ENCODE results near the gene RANBP17.

Gene RANBP17

GRCh38 chr5:170861917-170862766, at the start of gene RANBP17:
TSS of gene RANBP17 (plus strand) at chr5:170862018.
- Histone ChIP-seq H3K4me3 (peak within 1 kb of the TSS; percentile 62 to 94), H3K9me3 (peaks cover 0 to 21% (median 21%) of the 10 kb centered on the region in 3 donors), H3K27me3 (no peaks in the 10 kb centered on the region), H3K4me1 (peaks cover 0 to 5% (median 2%) of the 10 kb centered on the region in 4 donors), H3K36me3 (no peaks in the 10 kb centered on the region), H3K27ac (peak within 1 kb of the TSS; percentile 42 to 47)
- TF ChIP-seq CTCF (IDR thresholded peaks at IDR 0.05), result no peak
- DNase-seq, result no peak
- intact Hi-C loops (cut with DNase I; ENCODE audit: low total_unique reads), result no loop called here

- H3K4me1 ChIP-seq, result no peaks in the 10 kb centered on the region
- TF ChIP-seq CTCF (IDR thresholded peaks at IDR 0.05), result no peak
- intact Hi-C loops (cut with DNase I; ENCODE audit: low total_unique reads), result no loop called here
- no peaks in the 10 kb centered on the region for H3K9me3 ChIP-seq
- DNase-seq, result no peak
- H3K27ac ChIP-seq, result no peak overlapping the region
- H3K36me3 ChIP-seq, result no peaks in the 10 kb centered on the region
- no peaks in the 10 kb centered on the region for H3K27me3 ChIP-seq
- H3K4me3 ChIP-seq, result no peak overlapping the region
Measured at GRCh38 chr5:170813231-170813630, 48.6 kb upstream of the RANBP17 start.

- no peak for DNase-seq
- H3K9me3 ChIP-seq, result no peaks in the 10 kb centered on the region
- H3K36me3 ChIP-seq, result no peaks in the 10 kb centered on the region
- H3K4me3 ChIP-seq, result no peak overlapping the region
- intact Hi-C loops (cut with DNase I; ENCODE audit: low total_unique reads), result no loop called here
- H3K27ac ChIP-seq, result no peak overlapping the region
- no peaks in the 10 kb centered on the region for H3K27me3 ChIP-seq
- TF ChIP-seq CTCF (IDR thresholded peaks at IDR 0.05), result no peak
- H3K4me1 ChIP-seq, result no peaks in the 10 kb centered on the region
Measured at GRCh38 chr5:170817195-170817594, 44.6 kb upstream of the RANBP17 start.

- DNase-seq, result no peak
- intact Hi-C loops (cut with DNase I; ENCODE audit: low total_unique reads), result no loop called here
- TF ChIP-seq CTCF (IDR thresholded peaks at IDR 0.05), result no peak
Measured at GRCh38 chr5:170818232-170818631, 43.6 kb upstream of the RANBP17 start.

GRCh38 chr5:170819824-170820223, 42.0 kb upstream of the RANBP17 start:
- no peaks in the 10 kb centered on the region for H3K4me1 ChIP-seq
- no peak for DNase-seq
- no peak for TF ChIP-seq CTCF (IDR thresholded peaks at IDR 0.05)
- H3K9me3 ChIP-seq, result no peaks in the 10 kb centered on the region
- intact Hi-C loops (cut with DNase I; ENCODE audit: low total_unique reads), result no loop called here
- H3K4me3 ChIP-seq, result no peak overlapping the region
- H3K36me3 ChIP-seq, result no peaks in the 10 kb centered on the region
- no peaks in the 10 kb centered on the region for H3K27me3 ChIP-seq
- no peak overlapping the region for H3K27ac ChIP-seq

More at GRCh38 chr5:170818232-170818631, 43.6 kb upstream of the RANBP17 start:
- no peaks in the 10 kb centered on the region for H3K36me3 ChIP-seq
- no peaks in the 10 kb centered on the region for H3K27me3 ChIP-seq
- no peak overlapping the region for H3K4me3 ChIP-seq
- H3K27ac ChIP-seq, result no peak overlapping the region
- no peaks in the 10 kb centered on the region for H3K9me3 ChIP-seq
- H3K4me1 ChIP-seq, result no peaks in the 10 kb centered on the region

Measured in tibial artery (tissue), 4 donors.